Mesothelial cell of epicardium (in vitro differentiated cells): ENCODE data around the gene CASS4. TPM values are rescaled to one million over a fixed set of nuclear protein-coding genes. Genes with fewer than 3 reads are reported as not detected.
A peak's percentile ranks its signal among the peaks of the same experiment; 100 is the strongest.

Source experiments
- DNase-seq, 2 experiments: peaks; one replicate each; pipeline ENCODE4 v3.0.0; 2021; ENCODE audit warnings: low spot score in 2 of 2; ENCODE audit not compliant: unreplicated experiment in 2 of 2
- H3K27ac Mint-ChIP-seq: 2 replicates; pipeline ENCODE4 v1.8.0; 2021; ENCODE audit warnings: mixed read lengths
- H3K27me3 Mint-ChIP-seq: 2 replicates; pipeline ENCODE4 v1.8.0; 2021; ENCODE audit warnings: low read depth, mixed read lengths
- H3K36me3 Mint-ChIP-seq: 2 replicates; pipeline ENCODE4 v1.8.0; 2021; ENCODE audit warnings: mixed read lengths
- H3K4me1 Mint-ChIP-seq: 2 replicates; pipeline ENCODE4 v1.8.0; 2021; ENCODE audit warnings: mixed read lengths
- H3K4me3 Mint-ChIP-seq: 2 replicates; pipeline ENCODE4 v1.8.0; 2021; ENCODE audit warnings: mild to moderate bottlenecking, moderate library complexity, mixed read lengths
- H3K9me3 Mint-ChIP-seq: 2 replicates; pipeline ENCODE4 v1.8.0; 2021; ENCODE audit warnings: mixed read lengths
- total RNA-seq: library from RNA; stranded (reverse); gene quantifications from 3 replicates; pipeline ENCODE4 v1.2.1, GENCODE V29; 2021
- TF ChIP-seq, protein P1 (sequence below): fragments of 200-600 bp; sonication (generic); IDR thresholded peaks from one replicate; pipeline ENCODE4 v1.5.0; 2021; ENCODE audit warnings: antibody characterized with exemption; ENCODE audit not compliant: unreplicated experiment

CASS4 gene
- total RNA-seq, 1 donor from 2014 or later = 0.67 TPM

DNA sequence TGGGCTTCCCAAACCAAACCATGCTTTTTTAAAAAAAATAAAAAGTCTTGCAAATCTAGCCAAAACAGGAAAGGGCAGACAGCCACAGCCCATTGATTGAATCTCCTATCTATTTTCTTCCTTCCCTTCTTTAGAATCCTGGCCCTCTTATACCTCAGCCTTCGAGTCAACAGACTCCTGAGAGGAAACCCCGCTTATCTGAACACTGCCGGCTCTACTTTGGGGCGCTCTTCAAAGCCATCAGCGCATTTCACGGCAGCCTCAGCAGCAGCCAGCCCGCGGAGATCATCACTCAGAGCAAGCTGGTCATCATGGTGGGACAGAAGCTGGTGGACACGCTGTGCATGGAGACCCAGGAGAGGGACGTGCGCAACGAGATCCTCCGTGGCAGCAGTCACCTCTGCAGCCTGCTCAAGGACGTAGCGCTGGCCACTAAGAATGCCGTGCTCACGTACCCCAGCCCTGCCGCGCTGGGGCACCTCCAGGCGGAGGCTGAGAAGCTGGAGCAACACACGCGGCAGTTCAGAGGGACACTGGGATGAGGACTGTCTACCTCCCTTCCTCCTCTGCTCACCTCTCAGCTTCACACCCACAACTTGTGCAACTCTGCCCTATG, 46.3 kb downstream of the CASS4 start:
- TF ChIP-seq, protein P1, sequence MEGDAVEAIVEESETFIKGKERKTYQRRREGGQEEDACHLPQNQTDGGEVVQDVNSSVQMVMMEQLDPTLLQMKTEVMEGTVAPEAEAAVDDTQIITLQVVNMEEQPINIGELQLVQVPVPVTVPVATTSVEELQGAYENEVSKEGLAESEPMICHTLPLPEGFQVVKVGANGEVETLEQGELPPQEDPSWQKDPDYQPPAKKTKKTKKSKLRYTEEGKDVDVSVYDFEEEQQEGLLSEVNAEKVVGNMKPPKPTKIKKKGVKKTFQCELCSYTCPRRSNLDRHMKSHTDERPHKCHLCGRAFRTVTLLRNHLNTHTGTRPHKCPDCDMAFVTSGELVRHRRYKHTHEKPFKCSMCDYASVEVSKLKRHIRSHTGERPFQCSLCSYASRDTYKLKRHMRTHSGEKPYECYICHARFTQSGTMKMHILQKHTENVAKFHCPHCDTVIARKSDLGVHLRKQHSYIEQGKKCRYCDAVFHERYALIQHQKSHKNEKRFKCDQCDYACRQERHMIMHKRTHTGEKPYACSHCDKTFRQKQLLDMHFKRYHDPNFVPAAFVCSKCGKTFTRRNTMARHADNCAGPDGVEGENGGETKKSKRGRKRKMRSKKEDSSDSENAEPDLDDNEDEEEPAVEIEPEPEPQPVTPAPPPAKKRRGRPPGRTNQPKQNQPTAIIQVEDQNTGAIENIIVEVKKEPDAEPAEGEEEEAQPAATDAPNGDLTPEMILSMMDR = no peak
- no peak for DNase-seq
- Mint-ChIP-seq H3K36me3 (no peaks in the 10 kb centered on the region), H3K4me3 (no peak overlapping the region), H3K27ac (no peak overlapping the region), H3K9me3 (no peaks in the 10 kb centered on the region), H3K4me1 (no peaks in the 10 kb centered on the region), H3K27me3 (peaks cover 47% of the 10 kb centered on the region)

GRCh38 chr20:56460459-56460858, 48.4 kb downstream of the CASS4 start:
- no peaks in the 10 kb centered on the region for H3K36me3 Mint-ChIP-seq
- DNase-seq = no peak
- no peak overlapping the region for H3K4me3 Mint-ChIP-seq
- no peaks in the 10 kb centered on the region for H3K4me1 Mint-ChIP-seq
- TF ChIP-seq, protein P1 = no peak
- H3K9me3 Mint-ChIP-seq = no peaks in the 10 kb centered on the region
- peaks cover 52% of the 10 kb centered on the region for H3K27me3 Mint-ChIP-seq
- no peak overlapping the region for H3K27ac Mint-ChIP-seq

DNA sequence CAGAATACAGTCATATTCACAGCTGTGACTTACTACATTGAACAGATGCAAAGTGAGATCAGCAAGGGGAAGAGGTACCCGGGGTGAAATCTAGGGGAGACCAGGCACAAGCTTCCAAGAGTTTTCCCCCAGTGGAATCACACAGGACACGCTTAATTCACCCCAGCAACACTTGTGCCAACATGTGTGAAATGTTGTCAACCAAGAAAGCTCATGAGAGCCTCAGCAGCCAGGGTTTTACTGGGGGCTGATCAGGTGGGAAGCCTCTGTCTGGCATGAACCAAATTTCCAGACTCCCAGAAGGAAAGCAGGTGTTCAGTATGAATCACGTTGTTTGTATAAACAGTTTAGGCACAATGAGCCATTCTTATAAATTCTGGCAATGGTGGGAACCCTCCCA, 49.5 kb downstream of the CASS4 start:
- H3K4me3 Mint-ChIP-seq = no peak overlapping the region
- no peak overlapping the region for H3K27ac Mint-ChIP-seq
- no peaks in the 10 kb centered on the region for H3K36me3 Mint-ChIP-seq
- H3K27me3 Mint-ChIP-seq = peaks cover 52% of the 10 kb centered on the region
- TF ChIP-seq, protein P1 = no peak
- H3K9me3 Mint-ChIP-seq = no peaks in the 10 kb centered on the region
- H3K4me1 Mint-ChIP-seq = no peaks in the 10 kb centered on the region
- no peak for DNase-seq

DNA sequence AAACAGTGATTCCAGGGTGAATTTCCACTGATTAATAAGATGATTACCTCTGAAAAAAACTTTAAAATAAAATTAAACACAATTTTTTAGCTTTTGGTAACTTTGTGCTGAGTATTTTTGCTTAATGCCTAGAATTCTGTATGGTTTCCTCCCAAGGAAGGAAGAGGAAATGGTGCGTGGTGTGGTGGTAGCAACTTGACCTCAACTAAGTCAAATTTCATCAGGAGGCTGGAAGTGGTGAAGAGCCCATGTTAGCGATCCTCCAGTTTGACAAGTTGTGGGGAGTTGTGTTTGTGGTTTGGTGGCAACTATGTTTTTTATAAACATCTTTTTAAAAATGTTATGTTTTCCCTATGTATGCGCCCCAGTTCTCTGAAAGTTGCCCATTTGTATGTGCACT, 51.4 kb downstream of the CASS4 start:
- no peak for DNase-seq
- H3K27ac Mint-ChIP-seq = no peak overlapping the region
- TF ChIP-seq, protein P1 = no peak
- H3K4me1 Mint-ChIP-seq = no peaks in the 10 kb centered on the region
- no peaks in the 10 kb centered on the region for H3K36me3 Mint-ChIP-seq
- no peaks in the 10 kb centered on the region for H3K9me3 Mint-ChIP-seq
- H3K4me3 Mint-ChIP-seq = no peak overlapping the region
- H3K27me3 Mint-ChIP-seq = peaks cover 44% of the 10 kb centered on the region

DNA sequence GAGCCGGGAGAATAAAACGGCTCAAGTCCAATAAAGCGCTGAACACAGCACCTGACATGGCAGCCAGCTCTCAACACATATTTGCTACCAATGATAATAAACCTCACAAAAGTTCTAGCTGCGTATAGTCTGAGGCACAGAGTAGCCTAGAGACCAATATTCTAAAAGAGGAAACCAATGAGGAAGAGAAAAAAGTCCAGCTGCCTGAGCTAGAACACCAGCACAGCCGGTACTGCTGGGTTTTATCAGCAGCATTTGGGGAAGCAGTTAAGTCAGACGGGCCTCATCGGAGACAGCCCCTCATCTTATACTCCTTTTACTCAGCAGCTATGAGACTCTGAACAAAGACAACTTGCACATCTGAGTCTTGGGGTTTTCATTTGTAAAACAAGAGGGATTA, 53.9 kb downstream of the CASS4 start:
- H3K27ac Mint-ChIP-seq = no peak overlapping the region
- TF ChIP-seq, protein P1 = no peak

GRCh38 chr20:56467968-56468315, 55.9 kb downstream of the CASS4 start:
- DNase-seq = no peak
- Mint-ChIP-seq H3K27ac (peak overlapping the region; percentile 100), H3K27me3 (peaks cover 12% of the 10 kb centered on the region), H3K4me3 (peak overlapping the region; percentile 100), H3K36me3 (no peaks in the 10 kb centered on the region), H3K4me1 (peaks cover 12% of the 10 kb centered on the region), H3K9me3 (no peaks in the 10 kb centered on the region)
- TF ChIP-seq, protein P1 = no peak

More for the DNA sequence above, 53.9 kb downstream of the CASS4 start:
- H3K27me3 Mint-ChIP-seq = peaks cover 27% of the 10 kb centered on the region
- no peak for DNase-seq
- H3K4me3 Mint-ChIP-seq = no peak overlapping the region
- H3K36me3 Mint-ChIP-seq = no peaks in the 10 kb centered on the region
- no peaks in the 10 kb centered on the region for H3K9me3 Mint-ChIP-seq
- peaks cover 12% of the 10 kb centered on the region for H3K4me1 Mint-ChIP-seq
